DOHH2 (cell line): ENCODE results near the gene MAT2B.
A peak's percentile ranks its signal among the peaks of the same experiment; 100 is the strongest.

Experiments
- H3F3A ChIP-seq: fragments of 200-600 bp; sonication (generic), shearing (Covaris generic); 2 replicates; pipeline ENCODE4 v1.6.0; 2016; ENCODE audit warnings: antibody characterized with exemption, mild to moderate bottlenecking; ENCODE audit not compliant: control insufficient read depth, insufficient read depth
- H3K27ac ChIP-seq: fragments of 200-600 bp; sonication (generic); 2 replicates; pipeline ENCODE4 v1.5.1; 2014; ENCODE audit warnings: low read depth, mild to moderate bottlenecking, low read length, moderate library complexity
- H3K27me3 ChIP-seq: fragments of 200-600 bp; sonication (generic); 2 replicates; pipeline ENCODE4 v1.6.1; 2014; ENCODE audit warnings: mild to moderate bottlenecking, low read length, mixed read lengths; ENCODE audit not compliant: control insufficient read depth
- H3K36me3 ChIP-seq: fragments of 200-600 bp; sonication (generic); 2 replicates; pipeline ENCODE4 v1.6.1; 2014; ENCODE audit warnings: mild to moderate bottlenecking, low read length, moderate library complexity, mixed read lengths; ENCODE audit not compliant: control insufficient read depth
- H3K4me1 ChIP-seq: fragments of 200-600 bp; sonication (generic); 2 replicates; pipeline ENCODE4 v1.6.1; 2014; ENCODE audit warnings: mild to moderate bottlenecking, low read length, mixed read lengths; ENCODE audit not compliant: control insufficient read depth
- H3K4me2 ChIP-seq: fragments of 200-600 bp; sonication (generic); 2 replicates; pipeline ENCODE4 v1.6.0; 2014; ENCODE audit warnings: mild to moderate bottlenecking, low read length, moderate library complexity
- H3K4me3 ChIP-seq: fragments of 200-600 bp; sonication (generic); 2 replicates; pipeline ENCODE4 v1.5.1; 2014; ENCODE audit warnings: mild to moderate bottlenecking, low read length, mixed read lengths
- H3K79me2 ChIP-seq: fragments of 200-600 bp; sonication (generic); 2 replicates; pipeline ENCODE4 v1.6.1; 2014; ENCODE audit warnings: mild to moderate bottlenecking, low read length, mixed read lengths; ENCODE audit not compliant: control insufficient read depth
- H3K9me2 ChIP-seq: fragments of 200-600 bp; sonication (generic); replicated peaks from 2 replicates; pipeline ENCODE4 v1.6.1; 2014; ENCODE audit warnings: mild to moderate bottlenecking, low read length, mixed read lengths; ENCODE audit not compliant: control insufficient read depth
- H3K9me3 ChIP-seq: fragments of 200-600 bp; sonication (generic); 2 replicates; pipeline ENCODE4 v1.6.1; 2014; ENCODE audit warnings: antibody characterized with exemption, low read length, mixed read lengths; ENCODE audit not compliant: control insufficient read depth, insufficient read depth
- H4K20me1 ChIP-seq: fragments of 200-600 bp; sonication (generic); 2 replicates; pipeline ENCODE4 v1.6.0; 2014; ENCODE audit warnings: low read depth, mild to moderate bottlenecking, antibody characterized with exemption, low read length, moderate library complexity; ENCODE audit not compliant: control insufficient read depth, insufficient read depth
- CTCF ChIP-seq: fragments of 200-600 bp; sonication (generic); IDR thresholded peaks from one replicate; pipeline ENCODE4 v1.5.1; 2014; ENCODE audit warnings: antibody characterized with exemption, mild to moderate bottlenecking, low read depth, low read length; ENCODE audit not compliant: poor library complexity, severe bottlenecking
- EZH2phosphoT487 ChIP-seq: fragments of 200-600 bp; sonication (generic); IDR thresholded peaks from 2 replicates; pipeline ENCODE4 v1.6.1; 2017; ENCODE audit warnings: borderline replicate concordance, mild to moderate bottlenecking, antibody characterized with exemption, low read length, moderate library complexity, mixed read lengths

Gene MAT2B

GRCh38 chr5:163564321-163564938, 59.0 kb downstream of the MAT2B start:
- Histone ChIP-seq H3K79me2 (no peaks in the 10 kb centered on the region), H3K4me2 (no peak overlapping the region), H4K20me1 (no peaks in the 10 kb centered on the region), H3K27me3 (peaks cover 41% of the 10 kb centered on the region), H3F3A (no peaks in the 10 kb centered on the region), H3K9me3 (no peaks in the 10 kb centered on the region), H3K4me1 (peaks cover 10% of the 10 kb centered on the region), H3K9me2 (no peaks in the 10 kb centered on the region), H3K36me3 (no peaks in the 10 kb centered on the region), H3K27ac (no peak overlapping the region), H3K4me3 (no peak overlapping the region)
- TF ChIP-seq CTCF (peak; percentile 78), EZH2phosphoT487 (no peak)

GRCh38 chr5:163565492-163565891, 60.1 kb downstream of the MAT2B start:
- no peaks in the 10 kb centered on the region for H3K79me2 ChIP-seq
- no peaks in the 10 kb centered on the region for H3K9me3 ChIP-seq
- no peaks in the 10 kb centered on the region for H3F3A ChIP-seq
- TF ChIP-seq EZH2phosphoT487 (no peak), CTCF (no peak)
- no peaks in the 10 kb centered on the region for H3K36me3 ChIP-seq
- H4K20me1 ChIP-seq = no peaks in the 10 kb centered on the region
- no peaks in the 10 kb centered on the region for H3K9me2 ChIP-seq
- no peak overlapping the region for H3K27ac ChIP-seq
- H3K27me3 ChIP-seq = peaks cover 44% of the 10 kb centered on the region
- H3K4me3 ChIP-seq = peak overlapping the region; percentile 39; the same call in 1 of the 2 replicates
- peaks cover 10% of the 10 kb centered on the region for H3K4me1 ChIP-seq
- peak overlapping the region; percentile 52 for H3K4me2 ChIP-seq

GRCh38 chr5:163565931-163566608, 60.7 kb downstream of the MAT2B start:
- no peak; the same call in 1 of the 2 replicates for TF ChIP-seq EZH2phosphoT487
- no peak for TF ChIP-seq CTCF
- Histone ChIP-seq H3K4me1 (peaks cover 10% of the 10 kb centered on the region), H3K9me3 (no peaks in the 10 kb centered on the region), H3K27ac (no peak overlapping the region), H3K27me3 (peaks cover 44% of the 10 kb centered on the region), H3K36me3 (no peaks in the 10 kb centered on the region), H4K20me1 (no peaks in the 10 kb centered on the region), H3K9me2 (no peaks in the 10 kb centered on the region), H3K4me2 (peak overlapping the region; percentile 52), H3K79me2 (no peaks in the 10 kb centered on the region), H3K4me3 (peak overlapping the region; percentile 39), H3F3A (no peaks in the 10 kb centered on the region)
